ENCODE measurements around the gene CNTN2.

Gene CNTN2

GRCh38 chr1:205074513-205074912 is 31.5 kb downstream of the CNTN2 start:
- no peak for DNase-seq

- DNase-seq = no peak
Observed at GRCh38 chr1:205075642-205076155, 32.7 kb downstream of the CNTN2 start.

GRCh38 chr1:205076245-205076761 is 33.3 kb downstream of the CNTN2 start:
- no peak for DNase-seq

- no peak for DNase-seq
Observed at GRCh38 chr1:205077158-205077933, 34.3 kb downstream of the CNTN2 start.

GRCh38 chr1:205077934-205078311 is 34.9 kb downstream of the CNTN2 start:
- no peak for DNase-seq

- DNase-seq = no peak
Observed at GRCh38 chr1:205082431-205082830, 39.4 kb downstream of the CNTN2 start.

GRCh38 chr1:205084360-205084759 is 41.3 kb downstream of the CNTN2 start, which contains the start of gene TMEM81:
Gene TMEM81 (minus strand): TSS chr1:205084460. CDS start chr1:205084320, 140 bp downstream.
- DNase-seq = no peak

- DNase-seq = no peak
Observed at GRCh38 chr1:205088341-205088740, 45.3 kb downstream of the CNTN2 start.

- no peak for DNase-seq
Observed at GRCh38 chr1:205091043-205091740, 48.2 kb downstream of the CNTN2 start.

GRCh38 chr1:205095422-205095821 is 52.4 kb downstream of the CNTN2 start:
- DNase-seq = no peak

- no peak for DNase-seq
Observed at GRCh38 chr1:205098242-205098641, 55.2 kb downstream of the CNTN2 start.

- DNase-seq = no peak
Observed at GRCh38 chr1:205102404-205102803, 59.4 kb downstream of the CNTN2 start.

GRCh38 chr1:205107327-205107726 is 64.3 kb downstream of the CNTN2 start:
- DNase-seq = no peak

- no peak for DNase-seq
Observed at GRCh38 chr1:205108464-205108863, 65.5 kb downstream of the CNTN2 start.

- no peak for DNase-seq
Observed at GRCh38 chr1:205109269-205109668, 66.3 kb downstream of the CNTN2 start.

- no peak for DNase-seq
Observed at GRCh38 chr1:205109711-205110110, 66.7 kb downstream of the CNTN2 start.

GRCh38 chr1:205111354-205111753 is 68.3 kb downstream of the CNTN2 start:
- no peak for DNase-seq

- DNase-seq = no peak
Observed at GRCh38 chr1:205118752-205119151, 75.7 kb downstream of the CNTN2 start.

- DNase-seq = peak; percentile 98 to 100
Observed at GRCh38 chr1:205121660-205122488, 78.9 kb downstream of the CNTN2 start, which contains the start of gene RBBP5. Gene RBBP5 (minus strand): TSS chr1:205121978. CDS start chr1:205121873, 105 bp downstream.

GRCh38 chr1:205122489-205122882 is 79.5 kb downstream of the CNTN2 start:
- DNase-seq = no peak

GRCh38 chr1:205124726-205125125 is 81.7 kb downstream of the CNTN2 start:
- no peak for DNase-seq

- DNase-seq = no peak
Observed at GRCh38 chr1:205127646-205128045, 84.6 kb downstream of the CNTN2 start.
